Testis (tissue), 2 donors: Measurements from ENCODE around the gene PAX3.

Experiments used
- CTCF ChIP-seq, 3 experiments: fragments of 450-650 bp in 2 of 3; fragments of 200-600 bp in 1 of 3; sonication (generic) in 1 of 3; IDR thresholded peaks; one replicate each; pipeline ENCODE4 v1.5.1; 2016 to 2019; ENCODE audit warnings: antibody characterized with exemption in 3 of 3, mild to moderate bottlenecking in 2 of 3, moderate library complexity in 1 of 3
- POLR2A ChIP-seq: fragments of 450-650 bp; IDR thresholded peaks from one replicate; pipeline ENCODE4 v1.6.1; 2017; ENCODE audit warnings: antibody characterized with exemption, mild to moderate bottlenecking, moderate library complexity

DNA sequence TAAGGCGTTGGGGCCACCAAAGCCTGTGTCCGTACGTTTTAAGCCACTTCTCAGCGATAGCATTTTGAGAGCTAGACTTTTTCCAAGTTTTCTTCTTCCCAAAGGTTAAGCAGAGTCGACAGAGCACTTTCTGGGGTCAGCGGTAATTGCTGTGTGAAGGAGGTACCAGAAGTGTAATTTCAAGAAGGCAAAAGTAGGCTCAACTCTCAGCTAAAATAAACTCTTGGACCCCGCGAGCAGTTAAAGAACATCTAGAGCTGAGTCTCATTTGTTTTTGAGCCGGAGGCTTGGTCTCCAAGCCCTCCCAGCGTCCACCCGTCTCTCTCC, 1.9 kb upstream of the PAX3 start:
- TF ChIP-seq CTCF (IDR thresholded peaks at IDR 0.05) = no peak
- no peak for TF ChIP-seq POLR2A
